Stimulated activated CD4-positive, alpha-beta T cell treated with anti-CD3 and anti-CD28 coated beads, TNF-alpha, amount 100 ng/mL, for 4 hours (primary cell): ENCODE data around the gene TMA16.
"Not testable (repeated sequence)": the region's sequence is repeated elsewhere in the genome, so short reads cannot be mapped to it uniquely, and the experiment has no call there.

Experiments
- DNase-seq, 3 experiments: peaks; one replicate each; pipeline ENCODE4 v3.0.0-alpha.2; 2020; ENCODE audit warnings: low read depth in 3 of 3

Gene TMA16

GRCh38 chr4:163515198-163515597 is 20.7 kb downstream of the TMA16 start:
- no peak for DNase-seq

- DNase-seq, result no peak
Measured at GRCh38 chr4:163523791-163524365, 29.4 kb downstream of the TMA16 start.

GRCh38 chr4:163525982-163526381 is 31.5 kb downstream of the TMA16 start:
- no peak for DNase-seq

GRCh38 chr4:163527172-163527571 is 32.7 kb downstream of the TMA16 start:
- no peak for DNase-seq

GRCh38 chr4:163528653-163529052 is 34.2 kb downstream of the TMA16 start:
- DNase-seq, result no peak

GRCh38 chr4:163534056-163534455 is 39.6 kb downstream of the TMA16 start:
- no peak for DNase-seq

GRCh38 chr4:163535657-163536056 is 41.2 kb downstream of the TMA16 start:
- DNase-seq, result no peak

- DNase-seq, result no peak
Measured at GRCh38 chr4:163536091-163536490, 41.6 kb downstream of the TMA16 start.

GRCh38 chr4:163537114-163537513 is 42.6 kb downstream of the TMA16 start:
- DNase-seq, result no peak

- not testable (repeated sequence) for DNase-seq
Measured at GRCh38 chr4:163538820-163539219, 44.3 kb downstream of the TMA16 start.

GRCh38 chr4:163540448-163540847 is 46.0 kb downstream of the TMA16 start:
- DNase-seq, result no peak

- DNase-seq, result no peak
Measured at GRCh38 chr4:163540977-163541376, 46.5 kb downstream of the TMA16 start.

- no peak for DNase-seq
Measured at GRCh38 chr4:163542275-163542674, 47.8 kb downstream of the TMA16 start.

GRCh38 chr4:163544407-163545038 is 50.0 kb downstream of the TMA16 start:
- peak; percentile 23 to 29 (median 26) for DNase-seq

GRCh38 chr4:163548481-163549243 is 54.2 kb downstream of the TMA16 start:
- DNase-seq, result no peak

GRCh38 chr4:163550869-163551267 is 56.4 kb downstream of the TMA16 start:
- DNase-seq, result no peak

- no peak for DNase-seq
Measured at GRCh38 chr4:163553146-163553545, 58.7 kb downstream of the TMA16 start.

GRCh38 chr4:163554870-163555465 is 60.5 kb downstream of the TMA16 start:
- DNase-seq, result no peak

GRCh38 chr4:163556177-163556576 is 61.7 kb downstream of the TMA16 start:
- no peak for DNase-seq

- DNase-seq, result no peak
Measured at GRCh38 chr4:163556650-163557391, 62.3 kb downstream of the TMA16 start.

- DNase-seq, result no peak
Measured at GRCh38 chr4:163558539-163559044, 64.1 kb downstream of the TMA16 start.

- no peak for DNase-seq
Measured at GRCh38 chr4:163562496-163562895, 68.0 kb downstream of the TMA16 start.
